PC-9 (cell line): Measurements from ENCODE around the gene PTPN2. TPM values are rescaled to one million over a fixed set of nuclear protein-coding genes. Genes with fewer than 3 reads are reported as not detected.

Experiments used
- BruUV-seq: library from RNA; stranded (reverse); fragments of 400-500 nt; replicated peaks from 2 replicates; lab custom pipeline; 2021; lab: Mats Ljungman, UMichigan
- CTCF ChIA-PET: fragments of 300-600 bp; sonication (Branson Sonifier 250); formaldehyde crosslinking; loops from one replicate; lab custom pipeline; 2022; ENCODE audit warnings: antibody characterized with exemption; lab: Charles Lee
- POLR2A ChIA-PET: fragments of 300-600 bp; sonication (Branson Sonifier 250); formaldehyde crosslinking; loops from one replicate; lab custom pipeline; 2022; ENCODE audit warnings: antibody characterized with exemption; ENCODE audit not compliant: unreplicated experiment; lab: Charles Lee
- DNase-seq, 2 experiments: peaks; one replicate each; pipeline versions ENCODE4 v3.0.0 to v3.0.0-alpha.2; 2015 to 2022; ENCODE audit warnings: mixed read lengths in 1 of 2
- H2AFZ ChIP-seq: fragments of 200-600 bp; sonication (generic); 2 replicates; pipeline ENCODE4 v1.8.1; 2017; ENCODE audit warnings: antibody characterized with exemption
- H3F3A ChIP-seq: fragments of 200-600 bp; sonication (generic); 2 replicates; pipeline ENCODE4 v1.8.1; 2017; ENCODE audit warnings: antibody characterized with exemption, mild to moderate bottlenecking, low read depth; ENCODE audit not compliant: insufficient read depth
- H3K27ac ChIP-seq: fragments of 200-600 bp; sonication (generic); 2 replicates; pipeline ENCODE4 v1.6.1; 2016; ENCODE audit warnings: mixed run types
- H3K27me3 ChIP-seq: fragments of 200-600 bp; sonication (generic); 2 replicates; pipeline ENCODE4 v1.6.1; 2016; ENCODE audit warnings: low read depth, mixed run types; ENCODE audit not compliant: insufficient read depth
- H3K36me3 ChIP-seq: fragments of 200-600 bp; sonication (generic); 2 replicates; pipeline ENCODE4 v1.6.1; 2016; ENCODE audit warnings: low read depth, mixed run types
- H3K4me1 ChIP-seq: fragments of 200-600 bp; sonication (generic); replicated peaks from 2 replicates; pipeline ENCODE4 v1.6.1; 2016; ENCODE audit warnings: mixed run types; ENCODE audit not compliant: insufficient read depth
- H3K4me2 ChIP-seq: fragments of 200-600 bp; sonication (generic); 2 replicates; pipeline ENCODE4 v1.6.1; 2017; ENCODE audit warnings: mixed run types
- H3K4me3 ChIP-seq: fragments of 200-600 bp; sonication (generic); 2 replicates; pipeline ENCODE4 v1.6.1; 2016; ENCODE audit warnings: mixed run types
- H3K79me2 ChIP-seq: fragments of 200-600 bp; sonication (generic); 2 replicates; pipeline ENCODE4 v1.6.1; 2017; ENCODE audit warnings: low read depth, mixed run types
- H3K9me2 ChIP-seq: fragments of 200-600 bp; sonication (generic); 2 replicates; pipeline ENCODE4 v1.8.1; 2017; ENCODE audit warnings: mild to moderate bottlenecking; ENCODE audit not compliant: insufficient read depth
- H3K9me3 ChIP-seq: fragments of 200-600 bp; sonication (generic); 2 replicates; pipeline ENCODE4 v1.8.1; 2016; ENCODE audit warnings: low read depth; ENCODE audit not compliant: insufficient read depth
- H4K20me1 ChIP-seq: fragments of 200-600 bp; sonication (generic); 2 replicates; pipeline ENCODE4 v1.8.1; 2017; ENCODE audit not compliant: insufficient read depth
- CTCF ChIP-seq: fragments of 200-600 bp; sonication (generic); conservative IDR thresholded peaks from 2 replicates; pipeline ENCODE4 v1.6.1; 2017; ENCODE audit warnings: mixed run types, antibody characterized with exemption, mild to moderate bottlenecking, moderate library complexity
- EZH2 ChIP-seq: fragments of 200-600 bp; sonication (generic); IDR thresholded peaks from 2 replicates; pipeline ENCODE4 v1.8.0; 2017; ENCODE audit warnings: antibody characterized with exemption, low read depth
- intact Hi-C: fragments of 100-400 bp; cut with micrococcal nuclease; formaldehyde crosslinking; loops from one replicate; pipeline ENCODE4 v1.10.0; 2022; ENCODE audit not compliant: unreplicated experiment
- total RNA-seq: library from RNA; stranded (reverse); gene quantifications from 2 replicates; pipeline ENCODE4 v1.2.3, GENCODE V29; 2021

PTPN2 gene
- total RNA-seq, 1 experiment from 2014 or later = 78.1 TPM

- intact Hi-C loops = no loop called here
- Histone ChIP-seq H3K4me3 (no peak overlapping the region), H3K36me3 (no peaks in the 10 kb centered on the region), H3K79me2 (peaks cover 85% of the 10 kb centered on the region), H3K9me2 (no peaks in the 10 kb centered on the region), H3K4me1 (peaks cover 21% of the 10 kb centered on the region), H3K27me3 (no peaks in the 10 kb centered on the region), H4K20me1 (peaks cover 14% of the 10 kb centered on the region), H3K27ac (no peak overlapping the region), H2AFZ (no peak overlapping the region), H3F3A (peaks cover 25% of the 10 kb centered on the region), H3K4me2 (no peak overlapping the region), H3K9me3 (no peaks in the 10 kb centered on the region)
- ChIA-PET POLR2A (no interaction called here), CTCF (no interaction called here)
- BruUV-seq = no TSS peak
- no peak for TF ChIP-seq EZH2
- TF ChIP-seq CTCF = no peak
- DNase-seq = no peak
These were observed 16.5 kb downstream of the PTPN2 start for GRCh38 chr18:12867441-12868123.

GRCh38 chr18:12863687-12864216 lies 20.3 kb downstream of the PTPN2 start:
- Histone ChIP-seq H3K9me3 (no peaks in the 10 kb centered on the region), H2AFZ (no peak overlapping the region), H3K4me1 (peaks cover 32% of the 10 kb centered on the region), H3K9me2 (no peaks in the 10 kb centered on the region), H3K4me3 (no peak overlapping the region), H3F3A (peaks cover 27% of the 10 kb centered on the region), H4K20me1 (peaks cover 22% of the 10 kb centered on the region), H3K27me3 (no peaks in the 10 kb centered on the region), H3K4me2 (no peak overlapping the region), H3K27ac (peak overlapping the region; percentile 85), H3K36me3 (no peaks in the 10 kb centered on the region), H3K79me2 (peaks cover 95% of the 10 kb centered on the region)
- DNase-seq = no peak
- POLR2A ChIA-PET = interaction anchor here (0.7 to 1.9 kb wide), 3 partner anchors 20 to 85 kb away, joined by 5 to 35 read pairs (median 6); partner anchors contain the start of gene PTPN2
- TF ChIP-seq CTCF (no peak), EZH2 (no peak)
- intact Hi-C loops = no loop called here
- BruUV-seq = no TSS peak
- CTCF ChIA-PET = no interaction called here

- Histone ChIP-seq H3K27ac (peak overlapping the region; percentile 85), H3K79me2 (peaks cover 100% of the 10 kb centered on the region), H2AFZ (no peak overlapping the region), H3K4me3 (no peak overlapping the region), H3F3A (peaks cover 27% of the 10 kb centered on the region), H3K9me3 (no peaks in the 10 kb centered on the region), H3K4me1 (peaks cover 32% of the 10 kb centered on the region), H3K4me2 (peak overlapping the region; percentile 41), H3K36me3 (no peaks in the 10 kb centered on the region), H3K9me2 (no peaks in the 10 kb centered on the region), H3K27me3 (no peaks in the 10 kb centered on the region), H4K20me1 (peaks cover 22% of the 10 kb centered on the region)
- no TSS peak for BruUV-seq
- intact Hi-C loops = loop anchor here (1.0 kb wide), 2 partner anchors 20 to 25 kb away; no protein-coding TSS in a partner anchor
- DNase-seq = no peak
- CTCF ChIA-PET = interaction anchor here (1.0 to 1.1 kb wide), 2 partner anchors 30 to 133 kb away, joined by 3 read pairs; no protein-coding TSS in a partner anchor
- TF ChIP-seq CTCF (no peak), EZH2 (no peak)
- POLR2A ChIA-PET = interaction anchor here (0.7 to 1.9 kb wide), 3 partner anchors 21 to 133 kb away, joined by 3 to 35 read pairs (median 5); partner anchors contain the start of gene PTPN2
These were observed 21.1 kb downstream of the PTPN2 start for GRCh38 chr18:12862874-12863482.
